ENCODE results near the gene PDZD4.
A peak's percentile ranks its signal among the peaks of the same experiment; 100 is the strongest.

The PDZD4 gene

DNA sequence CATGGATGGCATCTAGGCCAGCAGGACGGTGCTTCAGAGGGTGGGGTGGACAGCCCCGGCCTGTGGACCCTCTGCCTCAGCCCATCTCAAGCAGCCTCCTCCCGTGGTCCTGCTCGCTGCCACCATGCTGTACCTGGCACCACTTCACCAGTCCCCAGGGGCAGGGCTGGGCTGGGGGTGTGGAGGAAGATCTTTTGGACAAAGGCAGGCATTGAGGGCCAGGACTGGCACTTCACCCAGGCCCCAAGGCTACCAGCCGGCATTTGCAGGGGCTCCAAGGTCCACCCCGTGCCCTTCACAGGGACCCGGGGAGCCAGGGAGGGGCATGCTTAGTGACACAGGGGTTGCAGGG is 65.6 kb downstream of the PDZD4 start:
- H3K4me1 ChIP-seq (ENCODE audit: control insufficient read depth, insufficient read depth, low read depth, low read length) = peaks cover 30% of the 10 kb centered on the region

DNA sequence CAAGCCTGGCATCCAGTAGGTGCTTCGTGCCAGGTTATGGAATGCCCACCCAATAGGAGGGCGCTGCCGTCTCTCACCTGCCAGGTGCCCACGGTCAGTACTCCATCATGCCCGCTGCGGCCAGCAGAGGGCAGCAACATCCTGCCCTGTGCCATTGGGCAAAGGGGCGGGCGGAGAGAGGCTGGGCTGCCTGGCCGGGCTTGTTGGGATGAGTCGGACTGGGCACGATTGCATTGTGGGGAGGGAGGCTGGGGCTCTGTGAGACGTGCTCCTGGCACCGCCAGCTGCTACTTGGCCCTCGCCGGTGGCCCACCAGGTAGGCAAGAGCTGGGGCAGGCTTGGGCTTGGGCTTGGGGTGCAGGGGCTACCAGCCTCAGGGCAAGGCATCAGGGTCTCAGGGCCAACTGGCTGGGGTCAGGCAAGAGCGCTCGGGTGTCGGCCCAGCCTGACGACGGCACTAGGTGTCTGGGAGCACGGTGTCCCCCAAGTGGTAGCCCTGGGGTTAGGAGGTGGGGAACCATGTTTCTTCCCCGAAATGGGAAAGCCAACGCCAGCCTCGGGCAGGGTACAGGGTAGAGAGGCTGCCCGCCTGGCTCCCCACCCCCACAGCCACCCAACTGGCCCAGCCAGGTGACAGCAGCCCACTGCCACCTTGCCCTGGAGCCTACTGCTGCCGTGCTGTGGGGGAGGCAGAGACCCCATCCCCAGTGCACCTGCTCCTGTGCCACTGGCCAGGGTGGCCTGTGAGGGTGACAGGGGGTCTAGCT is 66.2 kb downstream of the PDZD4 start, which contains the start of gene PLXNB3:
Gene PLXNB3, plus strand, starts transcription at position 261 of the 767 bp plus-strand sequence. CDS start 1,287 bp downstream, outside the sequence.
- peak within 1 kb of the TSS; percentile 72 for H4K8ac ChIP-seq (ENCODE audit: low read length)
- no peak within 1 kb of the TSS for H3K27ac ChIP-seq (ENCODE audit: low read length, poor library complexity, severe bottlenecking)
- H2BK15ac ChIP-seq (ENCODE audit: low read depth, poor library complexity, severe bottlenecking) = peak within 1 kb of the TSS; percentile 89
- no peak within 1 kb of the TSS for H2AFZ ChIP-seq (ENCODE audit: low read depth, low read length)
- H3K14ac ChIP-seq (ENCODE audit: low read length in 2 of 2) = peak within 1 kb of the TSS in 1 of 2 experiments; percentile 96
- H3K4ac ChIP-seq (ENCODE audit: low read depth in 1 of 2, low read length in 2 of 2) = peak within 1 kb of the TSS; percentile 81 to 97
- peak within 1 kb of the TSS; percentile 84 for H3K9ac ChIP-seq (ENCODE audit: low read length)
- H3K18ac ChIP-seq (ENCODE audit: low read depth in 1 of 2, low read length in 2 of 2) = peak within 1 kb of the TSS; percentile 29 to 96
- WGBS = 20% methylated on average over 16 of the region's 26 CpGs
- H3K27me3 ChIP-seq (ENCODE audit: control insufficient read depth in 1 of 2, insufficient read depth in 1 of 2, low read length in 2 of 2) = peaks cover 0 to 2% of the 10 kb centered on the region in 2 experiments
- no peak within 1 kb of the TSS for H2BK5ac ChIP-seq (ENCODE audit: low read depth, low read length, poor library complexity, severe bottlenecking)
- peak within 1 kb of the TSS; percentile 53 to 78 for H3K4me3 ChIP-seq (ENCODE audit: insufficient read depth in 1 of 2, low read depth in 1 of 2, low read length in 2 of 2)
- peaks cover 29% of the 10 kb centered on the region for H3K4me1 ChIP-seq (ENCODE audit: control insufficient read depth, insufficient read depth, low read depth, low read length)
- peak within 1 kb of the TSS; percentile 97 for H4K91ac ChIP-seq (ENCODE audit: low read length)
- H3K4me2 ChIP-seq (ENCODE audit: low read length, poor library complexity, severe bottlenecking) = peak within 1 kb of the TSS; percentile 58
- H3K23ac ChIP-seq (ENCODE audit: low read length in 2 of 2) = peak within 1 kb of the TSS in 1 of 2 experiments; percentile 9
- peaks cover 9% of the 10 kb centered on the region for H3K79me1 ChIP-seq (replicated peaks; ENCODE audit: low read length, poor library complexity, severe bottlenecking)
- peaks cover 2 to 24% of the 10 kb centered on the region in 2 experiments for H3K36me3 ChIP-seq (ENCODE audit: control insufficient read depth in 1 of 2, insufficient read depth in 2 of 2, low read depth in 1 of 2, low read length in 2 of 2)
- H2BK120ac ChIP-seq (ENCODE audit: low read depth, low read length) = peak within 1 kb of the TSS; percentile 79
- H3K9me3 ChIP-seq (ENCODE audit: control insufficient read depth, low read length) = no peaks in the 10 kb centered on the region
- peak within 1 kb of the TSS; percentile 48 for H2AK5ac ChIP-seq (ENCODE audit: low read length, severe bottlenecking)
- DNase-seq = peak; percentile 62
- peak within 1 kb of the TSS in 1 of 2 experiments; percentile 63 for H2BK12ac ChIP-seq (ENCODE audit: low read length in 2 of 2)

More for the DNA sequence above, 65.6 kb downstream of the PDZD4 start:
- Histone ChIP-seq H2BK5ac (ENCODE audit: low read depth, low read length, poor library complexity, severe bottlenecking) (no peak overlapping the region), H3K4ac (ENCODE audit: low read depth in 1 of 2, low read length in 2 of 2) (peak overlapping the region; percentile 75 to 81), H2AFZ (ENCODE audit: low read depth, low read length) (no peak overlapping the region), H3K27ac (ENCODE audit: low read length, poor library complexity, severe bottlenecking) (no peak overlapping the region), H3K23ac (ENCODE audit: low read length in 2 of 2) (peak overlapping the region in 1 of 2 experiments; percentile 9), H2BK12ac (ENCODE audit: low read length in 2 of 2) (peak overlapping the region in 1 of 2 experiments; percentile 63), H3K18ac (ENCODE audit: low read depth in 1 of 2, low read length in 2 of 2) (peak overlapping the region; percentile 29 to 96), H3K9me3 (ENCODE audit: control insufficient read depth, low read length) (no peaks in the 10 kb centered on the region), H2BK15ac (ENCODE audit: low read depth, poor library complexity, severe bottlenecking) (peak overlapping the region; percentile 67), H3K4me3 (ENCODE audit: insufficient read depth in 1 of 2, low read depth in 1 of 2, low read length in 2 of 2) (peak overlapping the region in 1 of 2 experiments; percentile 78), H4K8ac (ENCODE audit: low read length) (peak overlapping the region; percentile 72), H2BK120ac (ENCODE audit: low read depth, low read length) (peak overlapping the region; percentile 79), H3K4me2 (ENCODE audit: low read length, poor library complexity, severe bottlenecking) (peak overlapping the region; percentile 58), H3K27me3 (ENCODE audit: control insufficient read depth in 1 of 2, insufficient read depth in 1 of 2, low read length in 2 of 2) (peaks cover 0 to 2% of the 10 kb centered on the region in 2 experiments), H3K14ac (ENCODE audit: low read length in 2 of 2) (peak overlapping the region in 1 of 2 experiments; percentile 96), H4K91ac (ENCODE audit: low read length) (peak overlapping the region; percentile 97), H3K9ac (ENCODE audit: low read length) (peak overlapping the region; percentile 84), H2AK5ac (ENCODE audit: low read length, severe bottlenecking) (peak overlapping the region; percentile 48), H3K79me1 (replicated peaks; ENCODE audit: low read length, poor library complexity, severe bottlenecking) (peaks cover 9% of the 10 kb centered on the region), H3K36me3 (ENCODE audit: control insufficient read depth in 1 of 2, insufficient read depth in 2 of 2, low read depth in 1 of 2, low read length in 2 of 2) (peaks cover 3 to 30% of the 10 kb centered on the region in 2 experiments)
- no peak for DNase-seq
- WGBS = 92% methylated on average over 4 of the region's 7 CpGs

DNA sequence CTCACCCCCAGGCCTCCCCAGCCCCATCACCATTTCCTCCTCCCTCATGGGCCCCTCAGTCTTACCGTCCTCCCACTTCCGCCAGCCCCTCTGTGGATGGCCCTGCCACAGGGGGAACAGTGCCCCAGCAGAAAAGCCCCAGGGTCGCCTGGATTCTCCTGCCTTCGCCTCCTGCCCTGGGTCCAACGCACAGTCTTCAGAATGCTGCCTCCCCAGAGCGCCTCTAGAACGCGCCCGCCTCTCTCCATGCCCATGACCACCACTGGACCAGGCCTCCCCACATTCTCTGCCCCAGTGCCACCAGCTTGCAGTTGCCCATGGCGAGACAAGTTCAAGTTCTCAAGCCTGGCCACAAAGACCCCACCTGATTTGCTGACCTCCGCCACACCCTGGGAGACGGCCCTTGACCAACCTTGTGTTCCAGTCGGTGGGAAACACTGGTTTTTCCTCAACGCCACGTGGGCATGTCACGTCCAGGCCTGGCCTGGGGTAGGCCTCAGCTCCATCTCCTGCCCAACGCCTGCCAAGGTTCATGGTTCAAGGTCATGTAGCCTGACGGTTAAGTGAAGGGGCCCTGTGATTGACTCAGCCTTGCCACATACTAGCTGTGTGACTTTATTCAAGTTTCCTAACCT is 66.9 kb downstream of the PDZD4 start:
- Histone ChIP-seq H3K27me3 (ENCODE audit: control insufficient read depth in 1 of 2, insufficient read depth in 1 of 2, low read length in 2 of 2) (peaks cover 0 to 2% of the 10 kb centered on the region in 2 experiments), H2AFZ (ENCODE audit: low read depth, low read length) (no peak overlapping the region), H3K18ac (ENCODE audit: low read depth in 1 of 2, low read length in 2 of 2) (no peak overlapping the region), H3K36me3 (ENCODE audit: control insufficient read depth in 1 of 2, insufficient read depth in 2 of 2, low read depth in 1 of 2, low read length in 2 of 2) (peaks cover 0 to 17% of the 10 kb centered on the region in 2 experiments), H3K9me3 (ENCODE audit: control insufficient read depth, low read length) (peaks cover 3% of the 10 kb centered on the region), H3K4me2 (ENCODE audit: low read length, poor library complexity, severe bottlenecking) (no peak overlapping the region), H3K23ac (ENCODE audit: low read length in 2 of 2) (no peak overlapping the region), H2BK120ac (ENCODE audit: low read depth, low read length) (no peak overlapping the region), H2BK15ac (ENCODE audit: low read depth, poor library complexity, severe bottlenecking) (no peak overlapping the region), H3K79me1 (replicated peaks; ENCODE audit: low read length, poor library complexity, severe bottlenecking) (peaks cover 7% of the 10 kb centered on the region), H2BK5ac (ENCODE audit: low read depth, low read length, poor library complexity, severe bottlenecking) (no peak overlapping the region), H4K8ac (ENCODE audit: low read length) (no peak overlapping the region), H2AK5ac (ENCODE audit: low read length, severe bottlenecking) (no peak overlapping the region), H3K27ac (ENCODE audit: low read length, poor library complexity, severe bottlenecking) (no peak overlapping the region), H4K91ac (ENCODE audit: low read length) (no peak overlapping the region), H3K4me1 (ENCODE audit: control insufficient read depth, insufficient read depth, low read depth, low read length) (peaks cover 29% of the 10 kb centered on the region), H3K14ac (ENCODE audit: low read length in 2 of 2) (no peak overlapping the region), H2BK12ac (ENCODE audit: low read length in 2 of 2) (no peak overlapping the region), H3K4me3 (ENCODE audit: insufficient read depth in 1 of 2, low read depth in 1 of 2, low read length in 2 of 2) (no peak overlapping the region), H3K4ac (ENCODE audit: low read depth in 1 of 2, low read length in 2 of 2) (no peak overlapping the region), H3K9ac (ENCODE audit: low read length) (no peak overlapping the region)
- no peak for DNase-seq
- 96% methylated on average over 18 of the region's 18 CpGs for WGBS

DNA sequence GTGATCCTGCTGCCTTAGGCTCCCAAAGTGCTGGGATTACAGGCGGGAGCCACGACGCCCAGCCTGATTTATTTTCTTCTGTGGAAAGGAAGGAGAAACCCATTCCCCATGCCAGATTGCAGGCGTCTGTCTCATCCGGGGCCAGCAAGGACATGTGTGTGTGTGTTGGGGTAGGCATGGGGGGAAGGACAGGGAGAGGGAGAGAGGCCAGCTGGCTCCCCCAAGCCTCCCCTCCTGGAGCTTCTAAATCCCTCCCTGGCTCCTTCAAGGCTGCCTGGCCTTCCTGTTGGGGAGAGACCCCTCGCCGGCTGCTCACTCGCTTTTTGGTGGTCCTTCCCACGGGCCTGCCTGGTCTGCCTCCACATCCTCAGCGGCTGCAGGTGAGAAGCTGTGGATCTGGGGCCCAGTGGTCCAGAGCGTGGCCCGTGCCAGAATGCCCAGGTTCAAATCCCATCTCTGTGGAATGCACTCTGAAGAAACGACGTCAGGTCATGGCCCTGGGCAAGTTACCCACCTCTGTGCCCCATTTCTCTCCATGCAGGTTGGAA is 67.6 kb downstream of the PDZD4 start:
- no peak overlapping the region for H3K4ac ChIP-seq (ENCODE audit: low read depth in 1 of 2, low read length in 2 of 2)
- H4K91ac ChIP-seq (ENCODE audit: low read length) = no peak overlapping the region
- peaks cover 29% of the 10 kb centered on the region for H3K4me1 ChIP-seq (ENCODE audit: control insufficient read depth, insufficient read depth, low read depth, low read length)
- H2BK15ac ChIP-seq (ENCODE audit: low read depth, poor library complexity, severe bottlenecking) = no peak overlapping the region
- DNase-seq = no peak
- H4K8ac ChIP-seq (ENCODE audit: low read length) = no peak overlapping the region
- no peak overlapping the region for H3K4me2 ChIP-seq (ENCODE audit: low read length, poor library complexity, severe bottlenecking)
- peaks cover 0 to 9% of the 10 kb centered on the region in 2 experiments for H3K36me3 ChIP-seq (ENCODE audit: control insufficient read depth in 1 of 2, insufficient read depth in 2 of 2, low read depth in 1 of 2, low read length in 2 of 2)
- no peak overlapping the region for H2AK5ac ChIP-seq (ENCODE audit: low read length, severe bottlenecking)
- no peak overlapping the region for H2AFZ ChIP-seq (ENCODE audit: low read depth, low read length)
- WGBS = 92% methylated on average over 12 of the region's 14 CpGs
- no peak overlapping the region for H3K9ac ChIP-seq (ENCODE audit: low read length)
- H2BK5ac ChIP-seq (ENCODE audit: low read depth, low read length, poor library complexity, severe bottlenecking) = no peak overlapping the region
- H2BK120ac ChIP-seq (ENCODE audit: low read depth, low read length) = no peak overlapping the region
- peaks cover 4% of the 10 kb centered on the region for H3K9me3 ChIP-seq (ENCODE audit: control insufficient read depth, low read length)
- H3K18ac ChIP-seq (ENCODE audit: low read depth in 1 of 2, low read length in 2 of 2) = no peak overlapping the region
- H3K27me3 ChIP-seq (ENCODE audit: control insufficient read depth in 1 of 2, insufficient read depth in 1 of 2, low read length in 2 of 2) = peaks cover 0 to 2% of the 10 kb centered on the region in 2 experiments
- no peak overlapping the region for H2BK12ac ChIP-seq (ENCODE audit: low read length in 2 of 2)
- H3K23ac ChIP-seq (ENCODE audit: low read length in 2 of 2) = no peak overlapping the region
- H3K4me3 ChIP-seq (ENCODE audit: insufficient read depth in 1 of 2, low read depth in 1 of 2, low read length in 2 of 2) = no peak overlapping the region
- no peak overlapping the region for H3K27ac ChIP-seq (ENCODE audit: low read length, poor library complexity, severe bottlenecking)
- H3K14ac ChIP-seq (ENCODE audit: low read length in 2 of 2) = no peak overlapping the region
- H3K79me1 ChIP-seq (replicated peaks; ENCODE audit: low read length, poor library complexity, severe bottlenecking) = peaks cover 7% of the 10 kb centered on the region
